Esophagus muscularis mucosa (tissue), 4 donors: ENCODE measurements around the gene CCBE1.

Source experiments
- CTCF ChIP-seq, 3 experiments: fragments of 200-600 bp in 2 of 3; fragments of 450-650 bp in 1 of 3; sonication (generic) in 2 of 3; IDR thresholded peaks; one replicate each; pipeline ENCODE4 v1.5.1; 2017 to 2019; ENCODE audit warnings: antibody characterized with exemption in 3 of 3, mild to moderate bottlenecking in 2 of 3, moderate library complexity in 1 of 3
- EP300 ChIP-seq: sonication (generic); formaldehyde crosslinking; IDR thresholded peaks from one replicate; pipeline ENCODE4 v1.6.1; 2017; ENCODE audit warnings: antibody characterized with exemption
- POLR2A ChIP-seq: fragments of 450-650 bp; IDR thresholded peaks from one replicate; pipeline ENCODE4 v1.6.1; 2017; ENCODE audit warnings: antibody characterized with exemption, moderate library complexity, mild to moderate bottlenecking, low read depth

- TF ChIP-seq CTCF (IDR thresholded peaks at IDR 0.05) (no peak), POLR2A (no peak), EP300 (no peak)
These were observed 308.4 kb downstream of the CCBE1 start for GRCh38 chr18:59388817-59389216.
